Measurements from ENCODE around the gene VEZF1.
"Not testable (repeated sequence)": the region's sequence is repeated elsewhere in the genome, so short reads cannot be mapped to it uniquely, and the experiment has no call there.

DNA sequence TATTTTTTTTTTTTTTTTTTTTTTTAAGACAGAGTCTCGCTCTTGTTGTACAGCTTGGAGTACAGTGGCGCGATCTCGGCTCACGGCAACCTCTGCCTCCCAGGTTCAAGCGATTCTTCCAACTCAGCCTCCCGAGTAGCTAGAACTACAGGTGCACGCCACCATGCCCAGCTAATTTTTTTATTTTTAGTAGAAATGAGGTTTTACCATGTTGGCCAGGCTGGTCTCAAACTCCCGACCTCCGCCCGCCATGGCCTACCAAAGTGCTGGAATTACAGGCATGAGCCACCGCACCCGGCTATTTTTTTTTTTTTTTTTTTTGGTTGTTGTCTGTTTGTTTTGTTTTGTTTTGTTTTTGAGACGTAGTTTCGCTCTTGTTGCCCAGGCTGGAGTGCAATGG, 29.7 kb downstream of the VEZF1 start:
- TF ChIP-seq, protein P1, sequence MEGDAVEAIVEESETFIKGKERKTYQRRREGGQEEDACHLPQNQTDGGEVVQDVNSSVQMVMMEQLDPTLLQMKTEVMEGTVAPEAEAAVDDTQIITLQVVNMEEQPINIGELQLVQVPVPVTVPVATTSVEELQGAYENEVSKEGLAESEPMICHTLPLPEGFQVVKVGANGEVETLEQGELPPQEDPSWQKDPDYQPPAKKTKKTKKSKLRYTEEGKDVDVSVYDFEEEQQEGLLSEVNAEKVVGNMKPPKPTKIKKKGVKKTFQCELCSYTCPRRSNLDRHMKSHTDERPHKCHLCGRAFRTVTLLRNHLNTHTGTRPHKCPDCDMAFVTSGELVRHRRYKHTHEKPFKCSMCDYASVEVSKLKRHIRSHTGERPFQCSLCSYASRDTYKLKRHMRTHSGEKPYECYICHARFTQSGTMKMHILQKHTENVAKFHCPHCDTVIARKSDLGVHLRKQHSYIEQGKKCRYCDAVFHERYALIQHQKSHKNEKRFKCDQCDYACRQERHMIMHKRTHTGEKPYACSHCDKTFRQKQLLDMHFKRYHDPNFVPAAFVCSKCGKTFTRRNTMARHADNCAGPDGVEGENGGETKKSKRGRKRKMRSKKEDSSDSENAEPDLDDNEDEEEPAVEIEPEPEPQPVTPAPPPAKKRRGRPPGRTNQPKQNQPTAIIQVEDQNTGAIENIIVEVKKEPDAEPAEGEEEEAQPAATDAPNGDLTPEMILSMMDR (IDR thresholded peaks at IDR 0.05; ENCODE audit: low read depth, low read length), result not testable (repeated sequence)
- TF ChIP-seq EZH2phosphoT487 (IDR thresholded peaks at IDR 0.05; ENCODE audit: low read depth), result not testable (repeated sequence)

All from OCI-LY3 (cell line).